ENCODE measurements around the gene OR9Q1. TPM values are rescaled to one million over a fixed set of nuclear protein-coding genes. Genes with fewer than 3 reads are reported as not detected.

Gene OR9Q1
- total RNA-seq, 2 donors from 2014 or later: not detected

GRCh38 chr11:58222721-58223120 is 199.0 kb downstream of the OR9Q1 start:
- no peak for ATAC-seq
- H3K36me3 ChIP-seq (replicated peaks in 1 of 2; ENCODE audit: insufficient read depth in 1 of 2, low read depth in 2 of 2): no peaks in the 10 kb centered on the region
- intact Hi-C loops (cut with DNase I): no loop called here
- TF ChIP-seq POLR2A (IDR thresholded peaks at IDR 0.05): no peak
- TF ChIP-seq, protein P1, sequence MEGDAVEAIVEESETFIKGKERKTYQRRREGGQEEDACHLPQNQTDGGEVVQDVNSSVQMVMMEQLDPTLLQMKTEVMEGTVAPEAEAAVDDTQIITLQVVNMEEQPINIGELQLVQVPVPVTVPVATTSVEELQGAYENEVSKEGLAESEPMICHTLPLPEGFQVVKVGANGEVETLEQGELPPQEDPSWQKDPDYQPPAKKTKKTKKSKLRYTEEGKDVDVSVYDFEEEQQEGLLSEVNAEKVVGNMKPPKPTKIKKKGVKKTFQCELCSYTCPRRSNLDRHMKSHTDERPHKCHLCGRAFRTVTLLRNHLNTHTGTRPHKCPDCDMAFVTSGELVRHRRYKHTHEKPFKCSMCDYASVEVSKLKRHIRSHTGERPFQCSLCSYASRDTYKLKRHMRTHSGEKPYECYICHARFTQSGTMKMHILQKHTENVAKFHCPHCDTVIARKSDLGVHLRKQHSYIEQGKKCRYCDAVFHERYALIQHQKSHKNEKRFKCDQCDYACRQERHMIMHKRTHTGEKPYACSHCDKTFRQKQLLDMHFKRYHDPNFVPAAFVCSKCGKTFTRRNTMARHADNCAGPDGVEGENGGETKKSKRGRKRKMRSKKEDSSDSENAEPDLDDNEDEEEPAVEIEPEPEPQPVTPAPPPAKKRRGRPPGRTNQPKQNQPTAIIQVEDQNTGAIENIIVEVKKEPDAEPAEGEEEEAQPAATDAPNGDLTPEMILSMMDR (IDR thresholded peaks at IDR 0.05): no peak
- no peak overlapping the region for H3K27ac ChIP-seq
- no peaks in the 10 kb centered on the region for H3K4me1 ChIP-seq
- H3K27me3 ChIP-seq: no peaks in the 10 kb centered on the region
- 66 to 69% methylated on average over 7 of the region's 7 CpGs for WGBS, 2 donors
- H3K9me3 ChIP-seq: no peaks in the 10 kb centered on the region
- no peak overlapping the region for H3K4me3 ChIP-seq
- no peak for DNase-seq

DNA sequence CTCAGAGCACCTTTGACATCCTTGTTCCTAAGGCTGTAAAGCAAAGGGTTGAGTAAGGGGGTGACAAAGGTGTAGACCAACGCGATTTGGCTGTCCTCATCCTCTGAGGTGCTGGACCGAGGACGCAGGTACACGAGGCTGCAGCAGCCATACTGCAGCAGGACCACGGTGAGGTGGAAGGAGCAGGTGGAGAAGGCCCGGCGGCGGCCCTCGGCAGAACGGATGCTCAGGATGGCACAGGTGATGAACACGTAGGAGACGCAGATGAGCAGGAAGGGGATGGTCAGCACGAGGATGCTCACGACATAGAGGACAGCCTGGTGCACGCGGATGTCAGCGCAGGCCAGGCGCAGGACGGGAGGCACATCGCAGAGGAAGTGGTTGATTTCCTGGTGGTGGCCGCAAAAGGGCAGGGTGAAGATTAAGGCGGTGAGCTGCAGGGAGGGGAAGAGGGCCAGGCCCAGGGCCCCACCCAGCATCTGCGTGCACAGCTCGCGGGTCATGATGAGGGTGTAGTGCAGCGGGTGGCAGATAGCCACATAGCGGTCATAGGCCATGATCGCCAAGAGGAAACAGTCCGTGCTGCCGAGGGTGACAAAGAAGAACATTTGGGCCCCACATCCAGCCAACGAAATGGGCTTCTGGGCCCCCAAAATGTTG is 204.4 kb downstream of the OR9Q1 start:
- Histone ChIP-seq H3K9me3 (no peaks in the 10 kb centered on the region), H3K36me3 (replicated peaks in 1 of 2; ENCODE audit: insufficient read depth in 1 of 2, low read depth in 2 of 2) (no peaks in the 10 kb centered on the region), H3K4me3 (no peak overlapping the region), H3K27me3 (no peaks in the 10 kb centered on the region), H3K27ac (no peak overlapping the region), H3K4me1 (no peaks in the 10 kb centered on the region)
- TF ChIP-seq, protein P1 (IDR thresholded peaks at IDR 0.05): no peak
- no peak for TF ChIP-seq POLR2A (IDR thresholded peaks at IDR 0.05)
- DNase-seq (no peak), ATAC-seq (no peak)
- intact Hi-C loops (cut with DNase I): no loop called here
- WGBS, 2 donors: 83 to 85% methylated on average over 32 of the region's 32 CpGs

Small RNA genes within 50 kb of the gene (small RNA-seq; reads per million reads assigned to genes)
- gene RNU6-899P: not detected

Other genes starting within 250 kb of the OR9Q1 start
- not detected for gene OR6Q1, start 7.1 kb downstream of the OR9Q1 start, total RNA-seq
- gene OR9I1, start 101.6 kb downstream of the OR9Q1 start, total RNA-seq: not detected
- gene OR9Q2, start 165.2 kb downstream of the OR9Q1 start, total RNA-seq: not detected
- not detected for gene OR1S2, start 180.3 kb downstream of the OR9Q1 start, total RNA-seq
- gene OR1S1, start 188.8 kb downstream of the OR9Q1 start, total RNA-seq: not detected
- not detected for gene OR10Q1, start 205.0 kb downstream of the OR9Q1 start, total RNA-seq
- gene OR10W1, start 244.4 kb downstream of the OR9Q1 start, total RNA-seq: not detected